Measurements from ENCODE around the gene FUT8.
"Not testable (repeated sequence)": the region's sequence is repeated elsewhere in the genome, so short reads cannot be mapped to it uniquely, and the experiment has no call there.

FUT8 gene

GRCh38 chr14:65627315-65627714 lies 214.8 kb downstream of the FUT8 start:
- no peak for DNase-seq

GRCh38 chr14:65628664-65629063 lies 216.1 kb downstream of the FUT8 start:
- DNase-seq, result no peak

GRCh38 chr14:65631040-65631439 lies 218.5 kb downstream of the FUT8 start:
- no peak for DNase-seq

- DNase-seq, result no peak
Observed at GRCh38 chr14:65632487-65632886, 220.0 kb downstream of the FUT8 start.

GRCh38 chr14:65633666-65634065 lies 221.1 kb downstream of the FUT8 start:
- DNase-seq, result not testable (repeated sequence)

- no peak for DNase-seq
Observed at GRCh38 chr14:65637780-65638179, 225.2 kb downstream of the FUT8 start.

- no peak for DNase-seq
Observed at GRCh38 chr14:65639216-65639615, 226.7 kb downstream of the FUT8 start.

- DNase-seq, result no peak
Observed at GRCh38 chr14:65650826-65651225, 238.3 kb downstream of the FUT8 start.

GRCh38 chr14:65656554-65656953 lies 244.0 kb downstream of the FUT8 start:
- no peak for DNase-seq

- DNase-seq, result no peak
Observed at GRCh38 chr14:65658202-65658601, 245.7 kb downstream of the FUT8 start.

- no peak for DNase-seq
Observed at GRCh38 chr14:65661865-65662264, 249.3 kb downstream of the FUT8 start.

- DNase-seq, result no peak
Observed at GRCh38 chr14:65664436-65664835, 251.9 kb downstream of the FUT8 start.

- DNase-seq, result no peak
Observed at GRCh38 chr14:65676361-65677014, 264.0 kb downstream of the FUT8 start.

- no peak for DNase-seq
Observed at GRCh38 chr14:65685572-65685971, 273.0 kb downstream of the FUT8 start.

GRCh38 chr14:65686761-65687160 lies 274.2 kb downstream of the FUT8 start:
- DNase-seq, result no peak

GRCh38 chr14:65689070-65689469 lies 276.5 kb downstream of the FUT8 start:
- DNase-seq, result no peak

- DNase-seq, result not testable (repeated sequence)
Observed at GRCh38 chr14:65692566-65692965, 280.0 kb downstream of the FUT8 start.

- DNase-seq, result no peak
Observed at GRCh38 chr14:65696801-65697200, 284.3 kb downstream of the FUT8 start.

- DNase-seq, result no peak
Observed at GRCh38 chr14:65703521-65703920, 291.0 kb downstream of the FUT8 start.

- DNase-seq, result no peak
Observed at GRCh38 chr14:65703996-65704395, 291.5 kb downstream of the FUT8 start.

GRCh38 chr14:65704437-65704836 lies 291.9 kb downstream of the FUT8 start:
- no peak for DNase-seq

- DNase-seq, result no peak
Observed at GRCh38 chr14:65704850-65705249, 292.3 kb downstream of the FUT8 start.

GRCh38 chr14:65709576-65709975 lies 297.0 kb downstream of the FUT8 start:
- DNase-seq, result no peak

GRCh38 chr14:65716813-65717212 lies 304.3 kb downstream of the FUT8 start:
- DNase-seq, result not testable (repeated sequence)

GRCh38 chr14:65717384-65717915 lies 304.9 kb downstream of the FUT8 start:
- not testable (repeated sequence) for DNase-seq

Data from right hindlimb (tissue), 1 donor.